Measurements from ENCODE around the gene SIM1.

- TF ChIP-seq CTCF (conservative IDR thresholded peaks at IDR 0.05; ENCODE audit: low read depth, low read length) (no peak), EZH2 (IDR thresholded peaks at IDR 0.05; ENCODE audit: low read length, unreplicated experiment) (no peak)
Measured at GRCh38 chr6:100440935-100441334, 23.8 kb downstream of the SIM1 start.

Measured in PC-3 (cell line).